Stimulated activated CD4-positive, alpha-beta T cell treated with anti-CD3 and anti-CD28 coated beads, Interleukin-15, amount 100 ng/mL, for 24 hours (primary cell): Measurements from ENCODE around the gene SHFL.

Source experiments
- DNase-seq: peaks from one replicate; pipeline ENCODE4 v3.0.0-alpha.2; 2020

Gene SHFL

DNA sequence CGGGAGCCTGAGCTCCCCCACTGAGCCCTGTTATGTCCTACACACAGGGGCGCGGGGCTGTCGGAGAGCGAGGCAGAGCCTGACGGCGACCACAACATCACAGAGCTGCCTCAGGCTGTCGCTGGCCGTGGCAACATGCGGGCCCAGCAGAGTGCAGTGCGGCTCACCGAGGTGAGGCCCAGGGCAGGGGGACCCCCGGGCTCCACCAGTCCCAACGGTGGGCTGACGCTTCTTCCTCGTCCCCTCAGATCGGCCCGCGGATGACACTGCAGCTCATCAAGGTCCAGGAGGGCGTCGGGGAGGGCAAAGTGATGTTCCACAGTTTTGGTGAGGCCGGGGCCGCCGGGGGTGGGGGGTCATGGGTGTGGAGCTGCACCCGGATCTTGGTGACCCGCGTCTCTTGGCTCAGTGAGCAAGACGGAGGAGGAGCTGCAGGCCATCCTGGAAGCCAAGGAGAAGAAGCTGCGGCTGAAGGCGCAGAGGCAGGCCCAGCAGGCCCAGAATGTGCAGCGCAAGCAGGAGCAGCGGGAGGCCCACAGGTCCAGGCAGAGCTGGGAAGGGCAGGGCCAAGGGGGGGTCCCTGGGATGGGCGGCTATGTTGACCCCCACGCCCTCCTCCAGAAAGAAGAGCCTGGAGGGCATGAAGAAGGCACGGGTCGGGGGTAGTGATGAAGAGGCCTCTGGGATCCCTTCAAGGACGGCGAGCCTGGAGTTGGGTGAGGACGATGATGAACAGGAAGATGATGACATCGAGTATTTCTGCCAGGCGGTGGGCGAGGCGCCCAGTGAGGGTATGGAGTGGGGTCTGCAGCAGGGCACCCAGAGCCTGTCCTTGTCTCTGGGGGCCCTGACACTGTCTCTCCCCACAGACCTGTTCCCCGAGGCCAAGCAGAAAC, 24.2 kb downstream of the SHFL start:
- DNase-seq, result peak; percentile 23

- no peak for DNase-seq
Observed at GRCh38 chr19:10110972-10111317, 24.8 kb downstream of the SHFL start.

DNA sequence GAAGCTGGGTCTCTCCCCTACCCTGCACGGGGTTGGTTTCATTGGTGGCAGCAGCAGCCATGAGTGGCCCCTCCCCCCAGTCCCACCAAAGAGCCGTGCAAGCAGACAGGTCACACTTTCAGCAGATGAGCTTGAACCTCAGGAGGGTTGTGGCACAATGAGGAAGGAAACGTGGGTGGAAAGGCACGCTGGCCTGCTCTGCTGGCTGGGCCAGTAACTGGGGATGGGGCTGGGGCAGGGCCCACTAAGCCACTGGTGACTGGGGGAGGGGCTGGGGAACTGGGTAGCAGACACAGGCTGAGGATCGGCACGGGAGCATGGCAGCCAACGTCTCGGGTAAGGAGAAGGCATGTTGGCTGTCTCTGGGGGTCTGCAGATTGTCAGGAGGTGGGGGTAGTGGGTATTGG, 25.3 kb downstream of the SHFL start, which contains the start of gene P2RY11:
TSS of gene P2RY11 (plus strand) at position 289 of the 407 bp plus-strand sequence. CDS start at position 318, 29 bp downstream.
- DNase-seq, result peak; percentile 76

DNA sequence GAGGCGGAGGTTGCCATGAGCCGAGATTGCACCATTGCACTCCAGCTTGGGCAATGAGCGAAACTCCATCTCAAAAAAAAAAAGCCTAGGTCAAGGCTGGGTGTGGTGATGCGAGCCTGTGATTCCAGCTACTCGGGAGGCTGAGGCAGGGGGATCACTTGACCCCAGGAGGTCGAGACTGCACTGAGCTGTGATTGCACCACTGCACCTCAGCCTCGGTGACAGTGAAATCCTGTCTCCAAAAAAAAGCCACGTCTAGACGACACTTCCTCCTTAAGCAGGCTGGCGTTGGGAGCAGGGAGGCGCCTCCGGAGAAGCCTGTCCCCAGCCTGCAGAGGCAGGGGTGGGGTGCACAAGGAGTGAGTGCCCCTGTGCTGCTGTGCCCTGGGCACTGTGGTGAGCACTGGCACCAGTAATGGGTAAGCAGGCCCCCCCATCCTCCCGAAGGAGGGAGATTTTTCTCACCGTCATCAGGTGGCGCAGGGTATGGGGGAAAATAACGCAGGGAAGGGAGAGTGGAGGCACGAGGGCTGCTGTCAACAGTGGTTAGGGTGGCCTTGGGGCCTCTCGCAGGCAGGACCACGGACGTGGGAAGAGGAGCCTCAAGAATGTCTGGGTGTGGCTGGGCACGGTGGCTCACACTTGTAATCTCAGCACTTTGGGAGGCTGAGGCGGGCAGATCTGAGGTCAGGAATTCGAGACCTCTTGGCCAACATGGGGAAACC, 26.1 kb downstream of the SHFL start:
- DNase-seq, result peak; percentile 82

- peak; percentile 84 for DNase-seq
Observed at GRCh38 chr19:10112895-10113591, 26.9 kb downstream of the SHFL start.

- DNase-seq, result no peak
Observed at GRCh38 chr19:10113592-10113963, 27.5 kb downstream of the SHFL start.

DNA sequence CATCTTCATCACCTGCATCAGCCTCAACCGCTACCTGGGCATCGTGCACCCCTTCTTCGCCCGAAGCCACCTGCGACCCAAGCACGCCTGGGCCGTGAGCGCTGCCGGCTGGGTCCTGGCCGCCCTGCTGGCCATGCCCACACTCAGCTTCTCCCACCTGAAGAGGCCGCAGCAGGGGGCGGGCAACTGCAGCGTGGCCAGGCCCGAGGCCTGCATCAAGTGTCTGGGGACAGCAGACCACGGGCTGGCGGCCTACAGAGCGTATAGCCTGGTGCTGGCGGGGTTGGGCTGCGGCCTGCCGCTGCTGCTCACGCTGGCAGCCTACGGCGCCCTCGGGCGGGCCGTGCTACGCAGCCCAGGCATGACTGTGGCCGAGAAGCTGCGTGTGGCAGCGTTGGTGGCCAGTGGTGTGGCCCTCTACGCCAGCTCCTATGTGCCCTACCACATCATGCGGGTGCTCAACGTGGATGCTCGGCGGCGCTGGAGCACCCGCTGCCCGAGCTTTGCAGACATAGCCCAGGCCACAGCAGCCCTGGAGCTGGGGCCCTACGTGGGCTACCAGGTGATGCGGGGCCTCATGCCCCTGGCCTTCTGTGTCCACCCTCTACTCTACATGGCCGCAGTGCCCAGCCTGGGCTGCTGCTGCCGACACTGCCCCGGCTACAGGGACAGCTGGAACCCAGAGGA, 28.0 kb downstream of the SHFL start:
- DNase-seq, result peak; percentile 61

GRCh38 chr19:10114651-10115391, 28.7 kb downstream of the SHFL start:
- peak; percentile 55 for DNase-seq

- DNase-seq, result no peak
Observed at GRCh38 chr19:10115392-10116084, 29.4 kb downstream of the SHFL start.

DNA sequence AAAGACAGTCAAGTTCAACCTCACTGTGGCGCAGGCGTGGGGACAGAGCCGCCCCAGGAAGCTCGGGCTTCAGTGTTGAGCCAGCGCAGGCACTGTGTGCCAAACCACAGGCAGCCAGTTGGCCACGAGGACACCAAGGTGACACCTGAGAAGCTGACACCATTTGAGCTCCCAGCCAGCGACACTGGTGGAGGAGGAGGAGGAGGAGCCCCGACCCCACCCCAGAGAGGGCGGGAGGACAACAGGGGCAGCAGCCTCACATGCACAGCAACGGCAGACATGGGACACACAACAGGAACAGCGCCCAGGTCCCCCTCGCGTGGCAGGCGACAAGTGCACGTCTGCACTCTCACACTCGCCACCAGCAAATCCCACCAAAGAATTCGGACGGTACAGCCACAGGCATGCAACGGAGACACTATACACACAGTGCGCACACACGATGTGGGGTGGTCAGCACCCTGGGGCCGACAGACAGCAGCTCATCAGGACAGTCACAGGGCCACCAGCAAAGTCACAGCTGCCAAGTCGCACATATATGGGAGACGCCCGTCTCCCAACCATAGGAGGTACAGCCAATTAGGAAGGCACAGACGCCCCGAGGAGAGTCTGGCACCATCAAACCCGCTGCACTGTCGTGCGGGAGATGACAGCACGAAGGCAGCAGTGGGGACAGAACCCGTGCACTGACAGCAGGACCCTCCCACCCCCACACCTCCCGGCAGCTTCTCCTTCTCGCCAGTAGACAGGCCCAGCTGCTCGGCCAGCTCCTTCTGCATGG, 30.2 kb downstream of the SHFL start:
- no peak for DNase-seq

DNA sequence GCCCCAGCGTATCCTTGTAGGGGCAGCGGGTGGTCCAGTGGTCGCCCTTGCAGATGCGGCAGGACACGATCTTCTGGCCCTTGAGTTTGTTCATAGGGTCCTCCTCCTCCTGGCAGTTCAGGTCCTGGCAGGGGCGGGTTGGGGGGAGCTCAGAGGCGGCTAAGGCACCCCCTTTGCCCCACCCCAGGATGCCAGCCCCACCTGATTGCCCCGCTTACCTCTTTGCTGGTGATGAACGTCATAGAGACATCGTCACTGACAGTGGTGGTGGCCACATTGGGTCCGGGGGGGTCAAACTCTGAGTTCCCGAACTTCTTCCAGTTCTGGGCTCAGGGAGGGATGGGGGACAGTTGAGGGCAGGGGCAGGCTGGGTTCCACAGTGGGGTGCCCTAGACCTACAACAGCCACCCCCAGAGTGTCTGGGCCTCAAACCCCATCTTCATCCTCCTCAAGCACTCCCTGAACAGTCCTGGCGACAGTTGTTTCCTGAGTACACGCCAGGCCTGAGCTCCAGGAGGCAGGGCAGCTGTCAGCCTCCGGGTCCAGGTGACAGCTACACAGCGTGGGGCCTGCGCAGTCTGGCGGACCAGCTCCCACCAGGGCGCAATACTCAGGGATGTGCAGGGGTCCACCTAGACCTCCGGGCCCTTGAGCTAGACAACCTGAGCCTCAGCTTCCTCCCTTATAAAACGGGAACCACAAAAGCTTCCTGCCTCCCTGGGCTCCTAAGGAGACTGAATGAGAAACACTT, 30.9 kb downstream of the SHFL start:
- no peak for DNase-seq

GRCh38 chr19:10118960-10119359, 32.8 kb downstream of the SHFL start:
- DNase-seq, result no peak

- no peak for DNase-seq
Observed at GRCh38 chr19:10120538-10121189, 34.5 kb downstream of the SHFL start.

DNA sequence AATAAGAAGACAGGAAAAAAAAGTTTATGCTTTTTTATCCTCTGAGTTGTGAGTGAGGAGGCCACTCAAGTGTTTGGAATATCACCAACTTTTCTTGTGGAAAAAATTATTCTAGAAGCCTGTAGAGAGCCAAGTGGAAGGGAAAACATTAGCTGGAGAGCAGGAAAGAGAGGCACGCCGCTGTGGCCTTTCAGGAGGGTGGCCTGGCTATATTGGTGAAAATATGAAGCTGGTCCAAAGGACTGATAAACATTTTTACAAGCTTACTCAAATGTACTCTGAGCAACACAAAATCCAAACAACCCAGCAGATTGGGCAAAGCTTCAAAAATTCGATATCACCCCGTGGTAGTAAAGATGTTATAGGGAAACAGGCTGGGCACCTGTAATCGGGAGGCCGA, 35.9 kb downstream of the SHFL start:
- DNase-seq, result no peak

- no peak for DNase-seq
Observed at GRCh38 chr19:10124429-10124828, 38.3 kb downstream of the SHFL start.

DNA sequence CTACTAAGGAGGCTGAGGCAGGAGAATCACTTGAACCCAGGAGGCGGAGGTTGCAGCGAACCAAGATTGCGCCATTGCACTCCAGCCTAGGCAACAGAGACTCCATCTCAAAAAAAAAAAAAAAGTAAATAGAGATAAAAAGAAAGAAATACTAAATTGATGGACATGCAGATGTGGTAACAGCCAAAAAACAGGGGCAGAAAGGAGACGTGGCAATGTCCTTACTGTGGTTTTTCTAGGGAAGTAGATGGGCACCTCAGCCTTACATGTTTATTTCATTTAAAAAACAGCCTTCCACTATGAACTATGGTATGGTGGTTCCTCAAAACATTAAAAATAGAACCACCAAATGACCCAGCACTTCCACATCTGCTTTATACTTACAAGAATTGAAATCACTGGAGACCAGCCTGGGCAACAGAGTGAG, 40.1 kb downstream of the SHFL start:
- no peak for DNase-seq

DNA sequence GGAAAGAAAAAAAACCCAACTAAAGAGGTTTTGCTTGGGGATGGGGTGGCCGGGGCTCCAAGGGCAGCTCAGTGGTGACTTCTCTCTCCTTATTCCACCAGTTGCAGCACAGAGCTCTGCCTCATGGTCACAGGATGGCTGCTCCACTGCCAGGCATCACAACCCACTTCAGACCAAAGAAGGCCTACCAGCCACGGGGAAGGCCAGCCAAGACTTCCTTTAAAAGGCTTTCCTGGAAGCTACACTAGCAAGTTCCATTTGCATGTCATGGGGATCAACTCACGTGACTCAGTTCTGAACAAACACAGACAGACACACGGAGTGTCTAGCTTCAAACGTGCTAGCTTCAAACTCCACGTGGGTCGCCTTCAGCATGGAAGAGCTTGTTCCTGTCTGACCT, 46.8 kb downstream of the SHFL start:
- no peak for DNase-seq

DNA sequence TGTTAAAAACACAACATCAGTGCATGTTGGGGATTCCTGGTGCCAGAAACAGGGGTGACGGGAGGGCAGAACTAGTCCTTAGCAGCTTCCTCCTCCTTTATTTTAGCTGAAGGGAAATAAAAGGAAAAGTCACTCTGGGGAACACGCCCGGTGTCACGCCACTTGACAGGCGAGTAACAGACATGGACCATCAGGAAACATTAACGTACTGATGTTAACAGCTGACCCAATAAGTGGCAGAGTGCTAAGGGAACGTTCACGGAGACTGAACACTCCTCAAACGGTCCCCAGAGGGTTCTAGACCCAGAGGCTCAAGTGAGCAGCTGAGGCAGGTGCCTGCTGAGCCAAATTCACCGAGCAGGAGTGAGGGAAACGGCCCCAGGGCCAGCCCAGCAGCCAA, 47.5 kb downstream of the SHFL start:
- no peak for DNase-seq

- DNase-seq, result no peak
Observed at GRCh38 chr19:10134040-10134439, 47.9 kb downstream of the SHFL start.
